ENCODE measurements around the gene EBF3. TPM values are rescaled to one million over a fixed set of nuclear protein-coding genes. Genes with fewer than 3 reads are reported as not detected.

Gene EBF3
- total RNA-seq, 4 donors from 2014 or later = 5.5 to 10.4 (median 8.2) TPM

DNA sequence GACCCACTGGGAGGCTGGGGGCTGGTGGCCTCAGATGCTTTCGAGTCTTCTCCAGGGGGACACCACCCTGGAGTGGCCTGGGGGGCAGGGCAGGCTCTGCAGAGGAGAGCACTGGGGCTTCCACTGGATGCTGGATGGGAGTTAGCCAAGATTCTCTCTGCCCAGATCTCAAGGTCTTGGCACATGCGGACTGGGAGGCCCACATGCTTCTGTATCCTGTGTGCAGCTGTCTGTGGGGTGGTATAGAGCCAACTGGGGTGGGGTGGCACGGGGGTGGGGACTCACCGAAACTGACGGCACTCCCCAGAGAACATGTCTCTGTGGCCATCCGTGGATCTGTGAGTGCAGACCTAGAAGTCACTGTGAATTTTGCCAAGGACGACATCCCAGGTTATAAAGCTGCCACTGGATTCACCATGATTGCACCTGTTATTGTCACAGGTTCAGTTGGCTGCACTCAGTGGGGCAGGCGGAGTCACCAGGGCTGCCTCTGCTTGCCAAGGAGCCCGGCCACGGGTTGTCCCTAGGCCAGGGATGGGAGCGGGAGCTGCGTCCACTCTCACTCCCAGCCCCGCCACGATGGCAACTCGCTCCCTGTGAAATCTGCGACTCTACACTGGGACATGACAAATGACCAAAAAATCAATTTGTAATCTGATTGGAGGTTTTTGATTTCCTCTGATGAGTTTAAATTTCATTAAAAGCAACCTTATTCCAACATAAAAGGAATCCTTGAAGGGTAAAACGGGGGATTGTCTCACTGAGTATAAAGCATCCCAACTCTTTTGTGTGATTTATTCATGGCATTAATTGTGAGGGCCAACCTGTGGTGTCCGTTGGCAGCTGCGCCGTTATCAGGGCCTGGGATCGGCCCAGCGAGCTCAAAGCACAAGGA is 131.3 kb downstream of the EBF3 start:
- H3K9me3 ChIP-seq = no peaks in the 10 kb centered on the region
- ATAC-seq (peak; percentile 78 to 84), DNase-seq (peak; percentile 23 to 40)
- TF ChIP-seq CTCF (IDR thresholded peaks at IDR 0.05 in 4 of 5, conservative IDR thresholded peaks at IDR 0.05 in 1 of 5) = no peak
- no peak for TF ChIP-seq POLR2A (IDR thresholded peaks at IDR 0.05)
- H3K27ac ChIP-seq = no peak overlapping the region
- no peaks in the 10 kb centered on the region for H3K36me3 ChIP-seq
- in situ Hi-C loops (cut with MboI; ENCODE audit: low sequenced_read_pairs in 4 of 4) = no loop called here
- H3K4me1 ChIP-seq = peaks cover 0 to 4% of the 10 kb centered on the region in 2 donors
- intact Hi-C loops (cut with DNase I; ENCODE audit: low total_unique reads) = no loop called here
- no peak overlapping the region for H3K4me3 ChIP-seq
- H3K27me3 ChIP-seq = no peaks in the 10 kb centered on the region

- DNase-seq (no peak), ATAC-seq (no peak)
- H3K4me1 ChIP-seq = peaks cover 0 to 4% of the 10 kb centered on the region in 2 donors
- no peak overlapping the region for H3K4me3 ChIP-seq
- TF ChIP-seq CTCF (IDR thresholded peaks at IDR 0.05 in 4 of 5, conservative IDR thresholded peaks at IDR 0.05 in 1 of 5) (no peak), POLR2A (IDR thresholded peaks at IDR 0.05) (no peak)
- H3K27ac ChIP-seq = no peak overlapping the region
- no peaks in the 10 kb centered on the region for H3K36me3 ChIP-seq
- H3K27me3 ChIP-seq = no peaks in the 10 kb centered on the region
- H3K9me3 ChIP-seq = no peaks in the 10 kb centered on the region
- intact Hi-C loops (cut with DNase I; ENCODE audit: low total_unique reads) = no loop called here
- in situ Hi-C loops (cut with MboI; ENCODE audit: low sequenced_read_pairs in 4 of 4) = no loop called here
Measured at GRCh38 chr10:129831150-129831549, 132.9 kb downstream of the EBF3 start.

- in situ Hi-C loops (cut with MboI; ENCODE audit: low sequenced_read_pairs in 4 of 4) = no loop called here
- ATAC-seq (no peak), DNase-seq (no peak)
- Histone ChIP-seq H3K4me3 (no peak overlapping the region), H3K27me3 (no peaks in the 10 kb centered on the region), H3K36me3 (no peaks in the 10 kb centered on the region), H3K27ac (no peak overlapping the region), H3K9me3 (no peaks in the 10 kb centered on the region), H3K4me1 (no peaks in the 10 kb centered on the region)
- no peak for TF ChIP-seq POLR2A (IDR thresholded peaks at IDR 0.05)
- no peak for TF ChIP-seq CTCF (IDR thresholded peaks at IDR 0.05 in 4 of 5, conservative IDR thresholded peaks at IDR 0.05 in 1 of 5)
- intact Hi-C loops (cut with DNase I; ENCODE audit: low total_unique reads) = no loop called here
Measured at GRCh38 chr10:129825826-129826225, 138.2 kb downstream of the EBF3 start.

GRCh38 chr10:129825221-129825620 is 138.9 kb downstream of the EBF3 start:
- in situ Hi-C loops (cut with MboI; ENCODE audit: low sequenced_read_pairs in 4 of 4) (no loop called here), intact Hi-C loops (cut with DNase I; ENCODE audit: low total_unique reads) (no loop called here)
- TF ChIP-seq CTCF (IDR thresholded peaks at IDR 0.05 in 4 of 5, conservative IDR thresholded peaks at IDR 0.05 in 1 of 5) (no peak), POLR2A (IDR thresholded peaks at IDR 0.05) (no peak)
- Histone ChIP-seq H3K4me3 (no peak overlapping the region), H3K4me1 (no peaks in the 10 kb centered on the region), H3K9me3 (no peaks in the 10 kb centered on the region), H3K27me3 (no peaks in the 10 kb centered on the region), H3K27ac (no peak overlapping the region), H3K36me3 (no peaks in the 10 kb centered on the region)
- DNase-seq (no peak), ATAC-seq (no peak)

Data from gastrocnemius medialis (tissue), 4 donors.